Activated gamma-delta T cell treated with Interleukin-2 at 50 U/mL for 16 hours (primary cell): ENCODE measurements around the gene TLR4.

Experiments
- DNase-seq: peaks from one replicate; pipeline ENCODE4 v3.0.0-alpha.2; 2020

TLR4 gene

GRCh38 chr9:117704024-117704575 is at the start of gene TLR4:
TLR4 (plus strand) TSS chr9:117704403; CDS start chr9:117704473, 70 bp downstream.
- no peak for DNase-seq

GRCh38 chr9:117656002-117656401 is 48.2 kb upstream of the TLR4 start:
- no peak for DNase-seq

GRCh38 chr9:117662651-117663050 is 41.6 kb upstream of the TLR4 start:
- DNase-seq = no peak

- no peak for DNase-seq
Observed at GRCh38 chr9:117664419-117664818, 39.8 kb upstream of the TLR4 start.

- no peak for DNase-seq
Observed at GRCh38 chr9:117665601-117666385, 38.4 kb upstream of the TLR4 start.

GRCh38 chr9:117671468-117671867 is 32.7 kb upstream of the TLR4 start:
- no peak for DNase-seq

GRCh38 chr9:117672369-117672768 is 31.8 kb upstream of the TLR4 start:
- DNase-seq = no peak

- DNase-seq = no peak
Observed at GRCh38 chr9:117677572-117677971, 26.6 kb upstream of the TLR4 start.

GRCh38 chr9:117678871-117679270 is 25.3 kb upstream of the TLR4 start:
- DNase-seq = no peak

GRCh38 chr9:117679416-117679815 is 24.8 kb upstream of the TLR4 start:
- DNase-seq = no peak

GRCh38 chr9:117681888-117682287 is 22.3 kb upstream of the TLR4 start:
- DNase-seq = no peak

GRCh38 chr9:117682955-117683710 is 21.1 kb upstream of the TLR4 start:
- DNase-seq = no peak

GRCh38 chr9:117687532-117687931 is 16.7 kb upstream of the TLR4 start:
- DNase-seq = no peak

- DNase-seq = no peak
Observed at GRCh38 chr9:117691367-117691766, 12.8 kb upstream of the TLR4 start.

GRCh38 chr9:117696154-117696553 is 8.0 kb upstream of the TLR4 start:
- no peak for DNase-seq

GRCh38 chr9:117697046-117697445 is 7.2 kb upstream of the TLR4 start:
- no peak for DNase-seq

- DNase-seq = no peak
Observed at GRCh38 chr9:117703537-117703936, 666 bp upstream of the TLR4 start.

GRCh38 chr9:117704597-117704996 is 394 bp downstream of the TLR4 start:
- no peak for DNase-seq

- DNase-seq = no peak
Observed at GRCh38 chr9:117705386-117705785, 1.2 kb downstream of the TLR4 start.

- no peak for DNase-seq
Observed at GRCh38 chr9:117706421-117707116, 2.4 kb downstream of the TLR4 start.

GRCh38 chr9:117707561-117707960 is 3.4 kb downstream of the TLR4 start:
- no peak for DNase-seq

- DNase-seq = no peak
Observed at GRCh38 chr9:117709936-117710335, 5.7 kb downstream of the TLR4 start.

GRCh38 chr9:117714282-117714681 is 10.1 kb downstream of the TLR4 start:
- DNase-seq = no peak
